ENCODE results near the gene DPYSL3.

DPYSL3 gene

DNA sequence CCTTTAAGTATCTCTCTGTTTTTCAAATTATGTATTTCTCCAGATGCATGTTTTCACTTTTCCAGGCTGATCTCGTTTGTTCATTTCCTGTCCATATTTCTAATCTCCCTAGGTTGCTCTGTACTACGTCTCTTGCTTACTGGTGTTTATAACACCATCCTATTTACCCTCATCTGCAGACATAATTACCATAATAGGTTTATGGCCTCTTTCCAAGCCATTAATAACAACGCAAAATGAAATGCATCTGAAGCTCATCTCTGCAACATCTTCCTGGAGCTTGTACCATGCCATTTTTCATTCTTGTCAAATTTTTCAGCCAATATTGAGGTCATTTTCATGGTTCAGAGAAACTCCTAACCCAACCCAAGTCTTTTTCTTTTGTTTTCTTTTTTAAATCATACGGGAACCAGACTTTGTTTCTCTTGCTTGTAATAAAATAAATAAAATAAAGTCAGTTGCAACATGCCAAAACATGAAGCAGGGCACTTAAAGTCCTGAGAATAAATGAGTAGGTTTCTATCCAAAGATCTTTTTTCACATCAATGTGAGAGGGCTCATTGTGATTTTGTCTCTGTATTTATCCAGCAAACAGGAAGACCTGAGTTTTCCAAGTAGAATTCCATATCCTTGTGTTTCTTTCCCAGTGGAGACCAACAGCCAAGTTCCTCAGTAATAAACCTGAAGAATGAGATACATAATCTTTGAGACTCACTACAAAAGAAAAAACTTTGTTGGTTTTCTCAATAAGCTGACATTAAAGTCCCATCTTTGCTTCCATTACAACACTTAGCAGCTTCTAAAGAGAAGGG lies 37.0 kb downstream of the DPYSL3 start:
- DNase-seq, result no peak

DNA sequence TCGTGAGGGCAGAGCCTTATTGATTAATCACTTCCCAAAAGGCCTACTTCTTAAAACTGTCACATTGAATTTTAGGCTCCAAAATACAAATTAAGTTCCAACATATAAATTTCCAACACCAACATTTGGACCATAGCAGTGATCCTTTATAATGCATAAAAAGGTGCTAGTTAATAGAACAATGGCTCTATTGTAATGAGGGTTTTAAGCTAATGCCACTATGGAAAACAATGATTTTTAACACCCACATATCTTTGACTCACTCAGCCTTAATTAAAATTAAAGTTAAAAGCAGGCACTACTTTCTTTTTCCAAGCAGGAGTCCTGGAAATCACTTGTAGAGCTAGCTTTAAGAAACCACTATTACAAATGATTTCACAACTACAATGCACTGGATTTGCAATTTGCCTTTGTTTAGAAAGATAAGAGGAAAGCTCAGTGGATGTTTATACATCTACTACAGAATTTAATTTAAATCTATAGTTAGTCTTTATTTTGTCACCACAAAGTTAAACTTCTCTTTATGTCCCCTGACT lies 41.8 kb downstream of the DPYSL3 start:
- no peak for DNase-seq

DNA sequence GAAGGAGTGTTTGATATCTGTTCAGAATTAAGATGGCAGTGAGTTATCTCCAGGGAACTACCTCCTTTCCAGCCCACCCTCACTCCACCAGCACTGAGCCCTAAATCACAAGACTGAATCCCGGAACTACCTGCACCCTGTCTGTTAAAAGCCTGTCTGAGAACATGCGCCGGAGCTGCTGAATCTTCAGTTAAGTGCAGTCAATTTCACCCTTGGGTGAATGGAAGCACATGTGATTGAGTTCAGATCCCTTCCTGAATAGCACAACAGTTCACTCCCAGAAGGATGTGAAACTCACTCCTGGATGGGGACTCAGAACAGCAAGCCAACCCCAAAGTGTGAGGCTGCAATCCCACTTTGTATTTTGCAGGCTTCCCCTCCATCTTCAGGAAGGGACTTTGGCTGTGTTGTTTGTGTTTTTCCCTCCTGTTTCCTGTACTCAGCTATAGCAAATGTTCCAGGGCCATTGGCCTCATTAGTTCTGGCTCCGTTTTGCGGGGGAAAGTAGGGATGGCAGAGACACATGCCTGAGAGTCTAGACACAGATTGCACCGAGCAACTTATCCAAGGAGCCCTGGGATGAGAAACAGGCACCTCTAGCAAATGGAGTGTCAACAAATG lies 43.4 kb downstream of the DPYSL3 start:
- DNase-seq, result peak in 2 of 14 donors; percentile 21 to 31

DNA sequence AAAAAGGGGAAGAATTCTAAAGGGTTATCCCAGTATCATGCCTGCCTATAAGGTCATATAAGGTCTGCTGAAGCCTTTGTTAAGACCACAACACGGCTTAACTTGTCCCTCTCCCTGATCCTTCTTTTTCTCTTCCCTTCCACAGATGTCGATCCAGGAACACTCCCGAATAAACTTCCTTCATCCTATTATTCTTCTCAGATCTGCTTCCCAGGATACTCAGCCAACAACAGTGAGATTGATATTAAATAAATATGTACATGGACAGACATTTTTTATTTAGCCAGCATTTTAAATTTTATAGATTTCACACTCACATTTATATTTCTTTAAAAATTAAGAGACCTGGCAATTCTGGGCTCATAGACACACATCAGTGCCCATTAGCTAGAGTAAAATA lies 44.1 kb downstream of the DPYSL3 start:
- no peak for DNase-seq

DNA sequence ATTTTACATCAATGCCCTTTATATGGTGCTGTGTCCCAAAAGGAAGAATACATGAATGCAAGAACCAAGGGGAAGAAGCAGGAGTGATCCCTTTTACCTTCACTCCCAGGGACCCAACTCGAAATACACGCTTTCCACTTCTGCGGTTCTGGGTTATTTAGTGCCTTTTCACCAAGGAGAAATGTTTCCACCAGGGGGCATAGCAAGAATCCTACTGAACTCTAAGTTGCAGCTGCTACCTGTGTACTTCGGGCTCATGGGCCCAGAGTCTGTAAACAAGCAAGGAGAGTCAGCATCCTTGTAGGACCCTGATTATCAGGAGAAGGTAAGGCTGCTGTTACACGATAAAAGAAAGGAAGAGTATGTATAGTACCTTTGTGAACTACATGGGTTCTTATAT lies 45.7 kb downstream of the DPYSL3 start:
- no peak for DNase-seq

DNA sequence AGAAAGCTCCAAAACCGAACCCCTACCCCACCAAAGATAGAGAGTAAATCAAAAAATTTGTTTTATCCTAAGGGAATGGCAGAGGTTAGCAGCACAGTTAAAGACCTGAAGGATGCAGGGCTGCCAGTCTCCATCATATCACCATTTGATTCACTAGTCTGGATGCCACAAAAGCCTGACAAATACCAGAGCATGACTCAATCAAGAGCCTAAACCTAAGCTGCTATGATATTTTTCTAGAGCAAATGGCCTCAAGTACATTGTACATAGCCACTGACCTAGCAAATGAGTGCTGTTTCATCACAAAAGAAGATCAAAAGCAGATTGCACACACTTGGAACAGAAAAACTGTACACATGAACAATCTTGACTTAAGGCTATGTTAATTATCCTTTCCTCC lies 48.0 kb downstream of the DPYSL3 start:
- DNase-seq, result no peak

DNA sequence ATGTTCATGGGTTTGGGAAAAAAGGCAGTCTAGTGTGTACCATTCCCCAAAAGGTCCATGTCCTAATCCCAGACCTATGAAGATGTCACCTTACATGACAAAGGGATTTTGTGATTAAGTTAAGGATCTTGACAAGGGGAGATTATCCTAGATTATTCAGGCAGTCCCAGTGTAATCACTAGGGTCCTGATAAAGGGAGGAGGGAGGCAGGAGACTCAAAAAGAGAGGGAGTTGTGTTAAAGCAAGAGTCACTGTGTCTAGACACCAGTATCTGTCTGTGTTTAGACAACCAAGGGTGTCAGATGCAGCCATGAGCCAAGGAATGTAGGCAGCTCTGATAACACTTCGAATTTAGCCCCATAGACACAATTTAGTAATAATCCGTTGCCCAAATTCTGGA lies 49.5 kb downstream of the DPYSL3 start:
- no peak for DNase-seq

DNA sequence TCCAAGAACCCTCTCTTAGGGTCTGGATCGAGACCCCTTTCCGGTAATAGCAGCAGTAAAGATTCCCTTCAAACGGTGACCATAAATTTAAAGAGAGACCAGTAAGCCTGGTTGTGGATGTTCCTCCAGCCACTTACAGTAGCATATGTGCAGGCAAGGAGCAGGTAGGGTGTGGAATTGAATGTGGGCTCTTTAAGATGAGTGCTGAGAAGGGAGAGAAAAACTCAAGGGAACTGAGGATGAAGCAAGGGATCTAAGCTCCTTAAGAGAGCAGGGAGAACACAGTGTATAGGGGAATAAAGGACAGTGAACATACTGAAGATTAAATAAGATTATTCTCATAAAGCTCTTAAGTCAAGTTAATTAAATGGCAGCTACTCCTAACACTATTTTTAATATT lies 51.3 kb downstream of the DPYSL3 start:
- DNase-seq, result no peak

DNA sequence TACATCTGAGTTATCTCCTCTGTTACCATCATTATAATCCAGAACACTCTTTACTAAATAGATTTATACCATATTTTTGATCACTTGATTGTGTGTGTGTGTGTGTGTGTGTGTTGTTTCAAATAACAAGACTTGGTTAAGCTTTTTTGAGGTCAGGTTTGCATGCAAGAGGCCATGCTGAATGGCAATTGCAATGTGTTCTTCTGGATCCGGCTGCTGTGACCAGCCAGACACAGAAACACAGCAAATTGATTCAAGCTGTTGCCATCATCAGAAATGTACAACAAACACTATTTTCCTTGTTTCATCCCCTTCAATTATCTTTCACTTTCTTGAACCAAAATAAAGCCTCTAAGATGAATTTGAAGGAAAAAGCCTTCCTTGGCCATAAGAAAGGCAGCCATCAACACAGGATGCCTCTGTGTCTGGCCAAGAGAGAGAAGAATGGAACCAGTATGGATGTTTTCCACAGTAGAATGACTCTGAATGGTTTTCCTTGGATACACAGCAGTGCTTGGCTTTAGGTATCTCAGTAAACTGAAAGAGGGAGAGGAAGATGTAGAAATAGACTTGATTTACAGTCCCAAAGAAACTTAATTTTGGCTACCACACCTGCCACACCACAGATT lies 53.9 kb downstream of the DPYSL3 start:
- DNase-seq, result peak in 1 of 14 donors; percentile 20

DNA sequence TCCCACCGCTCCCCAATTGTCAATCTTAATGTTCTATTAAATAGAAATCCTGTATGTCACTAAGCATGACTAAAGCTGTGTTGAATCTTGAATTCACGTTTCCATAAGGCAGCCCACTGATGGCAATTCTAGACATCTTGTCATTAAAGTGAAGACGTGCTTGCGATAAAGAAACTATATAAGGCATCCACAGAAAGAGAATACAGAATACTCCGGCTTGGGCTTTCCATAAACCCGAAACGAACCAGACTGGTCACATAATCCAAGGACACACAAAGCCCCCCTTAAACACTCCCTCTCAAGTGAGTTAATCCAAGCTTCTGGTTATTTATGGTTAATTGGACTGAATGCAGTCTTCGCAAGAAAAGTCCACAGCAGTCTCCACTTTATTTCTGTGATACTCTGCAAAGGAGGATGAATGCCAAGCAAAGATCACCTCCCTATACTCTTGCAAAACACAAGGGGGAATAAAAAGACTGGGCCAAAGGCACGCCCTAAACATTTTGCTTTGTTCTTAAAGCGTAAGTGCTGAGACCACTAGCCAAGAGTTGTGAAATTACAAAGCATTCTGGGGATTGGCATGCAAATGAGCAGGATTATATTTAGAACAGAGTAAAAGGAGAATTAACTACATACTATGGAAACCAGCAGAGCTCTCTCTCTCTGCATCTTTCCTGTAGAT lies 54.7 kb downstream of the DPYSL3 start:
- no peak for DNase-seq

DNA sequence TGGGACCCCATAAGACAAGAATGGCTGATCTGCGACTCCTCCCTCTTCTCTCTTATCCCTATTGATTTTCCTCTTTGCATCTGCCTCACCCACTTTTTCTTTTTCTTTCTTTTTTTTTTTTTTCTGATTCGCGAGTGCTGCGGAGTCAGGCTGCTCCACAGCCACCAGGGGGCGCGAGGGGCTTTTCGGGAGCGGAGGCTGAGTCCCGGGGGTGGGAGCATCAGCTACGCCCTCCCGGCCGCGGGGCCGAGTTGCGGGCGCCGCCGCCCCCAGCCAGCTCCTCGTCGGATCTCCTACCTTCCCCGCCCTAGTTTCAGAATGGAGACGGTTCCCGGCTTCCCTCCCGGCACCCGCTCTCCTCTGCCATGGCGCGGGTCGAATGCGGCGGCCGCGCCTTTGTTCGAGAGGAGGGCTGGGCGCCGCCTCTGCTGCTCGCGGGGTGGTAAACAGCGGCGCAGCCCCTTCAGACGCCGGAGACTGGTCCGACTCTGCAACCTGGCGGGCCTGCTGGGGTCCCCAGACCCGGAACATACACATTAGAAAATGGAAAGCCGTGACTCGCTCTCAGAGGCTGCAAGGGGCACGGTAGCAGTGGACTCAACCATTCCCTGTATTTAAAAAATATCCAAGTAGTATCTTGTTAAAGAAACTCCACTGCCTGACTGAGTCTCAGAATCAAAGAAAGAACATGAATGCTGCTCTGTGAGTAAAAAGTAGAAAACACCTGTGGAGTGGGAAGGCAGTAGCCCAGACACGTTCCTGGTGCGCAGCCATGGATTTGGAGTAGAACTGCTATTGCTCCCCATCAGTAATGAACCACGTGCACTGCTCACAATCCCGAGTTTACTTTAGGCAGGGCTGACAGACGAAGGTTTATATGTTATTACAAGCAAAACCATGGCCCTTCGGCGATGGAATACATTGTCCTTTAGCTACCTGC lies 55.7 kb downstream of the DPYSL3 start:
- peak in 13 of 14 donors; percentile 16 to 83 (median 62) for DNase-seq

DNA sequence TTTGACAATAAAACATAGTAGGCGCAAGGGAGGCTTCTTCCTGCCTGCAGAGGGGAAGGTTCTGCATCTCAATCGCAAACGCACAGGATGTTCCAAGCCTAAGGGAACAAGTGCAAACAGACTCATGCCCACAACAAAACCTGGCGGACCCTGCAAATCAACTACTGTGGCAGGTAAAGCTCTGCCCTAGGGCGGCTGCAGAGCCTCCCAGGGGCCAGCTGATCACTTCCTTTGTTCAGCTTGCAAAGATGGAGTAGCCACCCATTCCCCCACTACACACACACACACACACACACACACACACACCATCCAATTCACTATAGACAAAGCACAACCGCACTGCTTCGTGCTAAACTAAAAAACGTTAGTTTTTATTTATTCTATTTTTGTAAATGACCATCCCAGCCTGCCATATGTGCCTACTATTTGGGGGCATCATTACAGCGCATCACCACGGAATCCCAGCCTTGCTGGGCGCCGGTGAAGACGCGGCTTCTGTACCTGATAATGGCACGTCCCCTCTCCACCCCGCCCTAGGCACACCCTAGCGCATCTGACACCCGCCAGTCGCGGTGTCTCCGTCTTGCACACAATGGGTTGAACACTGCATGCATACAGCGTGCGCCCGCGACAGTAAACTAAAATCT lies 57.6 kb downstream of the DPYSL3 start:
- peak in 2 of 14 donors; percentile 9 to 11 for DNase-seq

DNA sequence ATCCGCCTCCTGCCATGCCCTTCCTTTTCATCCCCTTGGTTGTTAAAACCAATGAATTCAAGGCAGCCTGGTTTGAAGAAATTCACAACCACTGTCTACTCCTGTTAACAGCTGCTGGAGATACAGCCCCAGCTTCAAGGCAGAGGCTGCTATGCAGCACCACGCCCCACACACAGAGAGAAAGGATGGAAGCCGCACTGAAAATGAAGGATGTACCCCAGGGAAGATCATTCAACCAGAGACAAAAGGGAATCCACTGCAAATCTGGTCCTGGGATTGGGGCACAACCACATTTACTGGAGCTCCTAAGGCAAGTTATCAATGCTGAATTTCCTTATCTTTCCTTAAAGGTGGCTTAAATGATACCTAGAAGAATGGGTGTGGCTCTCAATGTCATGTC lies 58.7 kb downstream of the DPYSL3 start:
- no peak for DNase-seq

DNA sequence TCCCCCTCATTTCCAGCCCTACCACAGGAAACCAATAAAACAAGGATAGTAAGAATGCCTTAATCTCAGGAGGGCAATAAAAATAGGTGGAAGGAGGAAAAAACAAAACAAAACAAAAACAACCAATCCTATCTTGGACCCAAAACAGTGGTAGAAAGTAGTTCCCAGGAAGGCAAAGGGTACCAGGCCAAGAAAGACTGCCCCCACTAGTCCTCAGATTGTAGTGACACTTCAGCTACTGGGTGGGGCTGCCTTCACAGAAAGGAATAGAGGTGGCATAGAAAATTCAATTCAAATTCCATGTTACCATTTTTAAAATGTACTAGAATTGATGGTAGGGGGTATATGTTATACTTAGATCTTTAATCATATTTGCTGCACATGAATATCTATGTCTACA lies 59.3 kb downstream of the DPYSL3 start:
- DNase-seq, result no peak

DNA sequence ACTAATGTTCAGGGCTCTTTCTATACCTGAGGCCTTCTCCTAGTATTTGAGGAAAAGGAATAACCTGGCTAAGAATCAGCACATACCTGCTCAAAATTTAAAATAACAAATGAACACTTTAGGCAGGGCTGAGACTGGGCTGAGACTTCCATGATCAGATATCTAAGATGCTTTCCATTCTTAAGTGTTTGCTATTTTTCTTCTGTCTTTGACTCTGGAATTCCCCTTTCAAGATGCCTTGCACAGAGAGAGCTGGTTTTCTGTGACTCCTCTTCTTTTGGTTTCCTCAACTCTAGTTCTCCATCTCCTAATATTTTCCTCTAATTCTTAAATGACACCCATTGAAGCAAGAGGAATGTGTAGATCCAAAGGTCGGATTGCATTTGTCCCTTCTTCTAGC lies 61.1 kb downstream of the DPYSL3 start:
- DNase-seq, result no peak

DNA sequence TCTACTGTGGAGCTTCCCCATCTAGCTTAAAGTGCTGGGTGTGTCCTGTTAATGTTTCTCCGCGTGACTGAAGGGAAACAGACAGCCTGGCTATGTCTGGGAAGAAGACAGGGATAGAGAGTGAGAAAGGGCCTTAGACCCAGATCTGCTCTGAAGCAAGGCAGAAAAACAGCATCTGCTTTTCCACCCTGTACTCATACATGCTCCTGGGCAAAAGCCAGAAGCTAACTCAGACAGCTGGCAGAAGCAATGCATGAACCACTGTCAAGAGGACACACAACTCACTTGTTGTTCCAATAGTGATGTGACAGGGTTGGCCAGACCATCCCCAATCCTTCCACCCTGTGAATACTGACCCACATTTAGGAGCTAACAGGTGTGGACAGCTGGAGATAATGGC lies 63.3 kb downstream of the DPYSL3 start:
- no peak for DNase-seq

DNA sequence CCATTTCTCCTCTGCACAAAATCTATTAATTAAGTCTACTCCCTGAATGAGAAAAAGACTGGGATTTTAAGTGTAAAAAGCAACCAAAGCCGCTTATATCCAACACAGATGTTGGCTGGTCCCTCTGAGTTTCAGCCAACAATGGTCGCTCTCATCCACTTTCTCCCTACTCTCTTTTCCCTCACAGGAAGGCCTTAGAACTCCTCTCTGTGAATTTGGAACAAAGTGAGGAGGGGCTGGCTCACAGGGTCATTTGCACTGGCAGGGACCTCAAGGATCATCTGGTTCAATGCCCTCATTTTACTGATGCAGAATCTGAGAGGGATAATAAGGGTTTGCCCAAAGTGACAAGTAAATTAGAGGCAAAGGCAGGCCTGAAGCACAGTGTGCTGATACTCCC lies 64.0 kb downstream of the DPYSL3 start:
- peak in 3 of 14 donors; percentile 9 to 26 (median 16) for DNase-seq

DNA sequence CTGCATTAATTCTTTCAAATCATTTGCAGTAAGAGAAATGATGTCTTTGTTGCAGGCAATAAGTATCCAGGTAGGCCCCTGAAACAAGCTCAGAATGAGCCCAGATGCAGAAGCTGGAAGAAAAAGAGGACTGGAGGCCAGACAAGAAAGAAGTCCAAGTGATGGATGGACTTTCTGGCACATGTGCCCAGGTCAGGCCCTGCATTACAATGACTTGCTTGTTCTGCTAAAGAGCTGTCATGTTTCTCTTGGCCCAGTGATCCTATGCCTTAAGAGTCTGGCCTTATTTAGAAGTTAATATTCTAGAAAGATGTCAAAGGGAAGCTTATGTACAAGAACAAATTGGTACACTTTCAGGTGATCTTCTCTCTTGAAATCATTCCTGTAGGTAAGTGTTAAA lies 64.8 kb downstream of the DPYSL3 start:
- DNase-seq, result peak in 3 of 14 donors; percentile 5 to 27 (median 7)

DNA sequence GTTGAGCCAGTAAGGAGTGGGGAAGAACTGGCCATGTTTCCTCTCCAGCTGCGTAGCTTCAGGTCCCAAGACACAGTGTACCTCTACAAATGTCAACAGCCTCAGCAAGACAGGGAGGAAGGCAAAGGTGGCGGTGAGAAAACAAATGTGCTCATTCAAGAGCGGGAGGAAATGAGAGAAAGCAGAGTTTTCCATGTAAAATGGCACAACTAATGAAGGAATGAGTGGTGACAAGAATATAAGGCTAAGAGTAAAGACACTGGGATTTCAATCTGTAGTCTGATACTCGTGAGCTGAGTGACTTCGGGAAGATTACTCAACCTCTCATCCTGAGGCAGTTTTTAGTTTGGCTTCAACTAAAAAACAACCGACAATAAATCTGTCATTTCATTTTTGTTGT lies 67.6 kb downstream of the DPYSL3 start:
- no peak for DNase-seq

DNA sequence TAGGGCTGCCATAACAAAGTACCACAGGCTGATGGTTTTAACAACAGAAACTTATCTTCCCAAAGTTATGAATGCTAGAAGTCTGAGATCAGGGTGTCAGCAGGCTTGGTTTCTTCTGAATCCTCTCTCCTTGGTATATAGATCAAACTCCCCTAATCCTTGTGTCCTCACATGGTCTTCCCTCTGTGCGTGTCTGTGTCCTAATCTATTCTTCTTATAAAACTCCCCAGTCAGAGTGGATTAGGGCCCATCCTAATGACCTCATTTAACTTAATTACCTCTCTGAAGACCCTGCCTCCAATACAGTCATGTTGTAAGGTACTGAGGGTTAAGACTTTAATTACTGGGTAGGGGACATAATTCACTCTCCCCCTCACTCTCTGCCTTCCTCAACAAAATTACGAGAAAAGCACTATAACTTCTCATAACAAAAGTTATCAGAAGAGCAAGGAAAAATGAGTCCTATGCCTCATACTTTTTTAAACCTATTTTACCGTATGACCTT lies 68.6 kb downstream of the DPYSL3 start:
- DNase-seq, result no peak

DNA sequence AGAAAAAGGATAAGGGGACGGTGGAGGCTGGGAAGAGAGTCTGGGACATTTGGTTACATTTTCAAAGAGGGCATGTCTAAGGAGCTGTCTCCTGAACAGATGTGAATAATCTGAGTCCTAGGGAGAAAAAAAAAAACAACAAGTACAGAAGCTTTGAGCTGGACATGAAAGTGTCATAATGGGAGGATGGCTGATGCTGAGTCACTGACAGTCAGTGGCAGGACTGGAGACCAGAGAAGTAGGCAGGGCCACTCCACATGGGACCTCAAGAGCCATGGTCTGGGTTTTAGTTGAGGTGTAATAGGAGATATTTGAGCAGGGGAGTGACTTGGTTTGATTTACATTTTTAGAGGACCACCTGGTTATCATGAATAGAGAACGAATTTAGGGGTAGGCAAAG lies 70.6 kb downstream of the DPYSL3 start:
- no peak for DNase-seq

All from C1 segment of cervical spinal cord (tissue), 14 donors.